ENCODE data around the gene SLBP. TPM values are rescaled to one million over a fixed set of nuclear protein-coding genes. Genes with fewer than 3 reads are reported as not detected.

The SLBP gene
- total RNA-seq, 4 donors from 2014 or later: 17.0 to 25.6 (median 21.0) TPM

GRCh38 chr4:1683261-1683735 lies 28.8 kb downstream of the SLBP start:
- H3K27ac ChIP-seq: peak overlapping the region; percentile 68 to 86 (median 80)
- H3K4me3 ChIP-seq: peak overlapping the region; percentile 62 to 85 (median 71)
- ATAC-seq (peak; percentile 16 to 43), DNase-seq (peak in 1 of 2 donors; percentile 28)
- H3K4me1 ChIP-seq: peaks cover 0 to 11% of the 10 kb centered on the region in 2 donors
- TF ChIP-seq CTCF (IDR thresholded peaks at IDR 0.05 in 4 of 5, conservative IDR thresholded peaks at IDR 0.05 in 1 of 5) (no peak), POLR2A (IDR thresholded peaks at IDR 0.05) (no peak)
- in situ Hi-C loops (cut with MboI; ENCODE audit: low sequenced_read_pairs in 4 of 4) (no loop called here), intact Hi-C loops (cut with DNase I; ENCODE audit: low total_unique reads) (loop anchor here (5.0 to 10.0 kb wide), 2 partner anchors 322 to 751 kb away; partner anchors contain the start of genes GAK, NELFA and TMEM175)
- H3K27me3 ChIP-seq: no peaks in the 10 kb centered on the region
- no peaks in the 10 kb centered on the region for H3K36me3 ChIP-seq
- H3K9me3 ChIP-seq: no peaks in the 10 kb centered on the region

GRCh38 chr4:1682860-1683259 lies 29.3 kb downstream of the SLBP start:
- TF ChIP-seq CTCF (IDR thresholded peaks at IDR 0.05 in 4 of 5, conservative IDR thresholded peaks at IDR 0.05 in 1 of 5) (no peak), POLR2A (IDR thresholded peaks at IDR 0.05) (no peak)
- in situ Hi-C loops (cut with MboI; ENCODE audit: low sequenced_read_pairs in 4 of 4) (no loop called here), intact Hi-C loops (cut with DNase I; ENCODE audit: low total_unique reads) (loop anchor here (5.0 to 10.0 kb wide), 2 partner anchors 322 to 751 kb away; partner anchors contain the start of genes GAK, NELFA and TMEM175)
- ATAC-seq (no peak), DNase-seq (no peak)
- Histone ChIP-seq H3K4me1 (peaks cover 0 to 11% of the 10 kb centered on the region in 2 donors), H3K27me3 (no peaks in the 10 kb centered on the region), H3K9me3 (no peaks in the 10 kb centered on the region), H3K36me3 (no peaks in the 10 kb centered on the region), H3K27ac (peak overlapping the region in 3 of 4 donors; percentile 68 to 86 (median 83)), H3K4me3 (peak overlapping the region in 2 of 4 donors; percentile 64 to 85)

- H3K27ac ChIP-seq: no peak overlapping the region
- H3K36me3 ChIP-seq: no peaks in the 10 kb centered on the region
- intact Hi-C loops (cut with DNase I; ENCODE audit: low total_unique reads) (no loop called here), in situ Hi-C loops (cut with MboI; ENCODE audit: low sequenced_read_pairs in 4 of 4) (no loop called here)
- H3K4me1 ChIP-seq: peaks cover 0 to 5% of the 10 kb centered on the region in 2 donors
- no peak overlapping the region for H3K4me3 ChIP-seq
- no peaks in the 10 kb centered on the region for H3K9me3 ChIP-seq
- no peak for DNase-seq
- H3K27me3 ChIP-seq: no peaks in the 10 kb centered on the region
- no peak for TF ChIP-seq CTCF (IDR thresholded peaks at IDR 0.05 in 4 of 5, conservative IDR thresholded peaks at IDR 0.05 in 1 of 5)
- ATAC-seq: no peak
These were observed 33.9 kb downstream of the SLBP start for GRCh38 chr4:1678244-1678643.

GRCh38 chr4:1676605-1677525 lies 35.3 kb downstream of the SLBP start:
- Histone ChIP-seq H3K4me1 (no peaks in the 10 kb centered on the region), H3K4me3 (no peak overlapping the region), H3K9me3 (no peaks in the 10 kb centered on the region), H3K27me3 (no peaks in the 10 kb centered on the region), H3K36me3 (no peaks in the 10 kb centered on the region), H3K27ac (no peak overlapping the region)
- DNase-seq: no peak
- no peak for ATAC-seq
- in situ Hi-C loops (cut with MboI; ENCODE audit: low sequenced_read_pairs in 4 of 4): no loop called here
- TF ChIP-seq POLR2A (IDR thresholded peaks at IDR 0.05) (no peak), CTCF (IDR thresholded peaks at IDR 0.05 in 4 of 5, conservative IDR thresholded peaks at IDR 0.05 in 1 of 5) (no peak)
- intact Hi-C loops (cut with DNase I; ENCODE audit: low total_unique reads): no loop called here
